Activated CD4-positive, CD25-positive, alpha-beta regulatory T cell treated with anti-CD3 and anti-CD28 coated beads, Interleukin-2, amount 50 U/mL, for 24 hours (primary cell): Measurements from ENCODE around the gene CARMIL1.
A peak's percentile ranks its signal among the peaks of the same experiment; 100 is the strongest.

Source experiments
- ATAC-seq, 2 donors: fragments of 150-1000 bp; cut with Tn5 transposase; one replicate each; pipeline ENCODE4 v1.10.0; 2021; ENCODE audit warnings: mild to moderate bottlenecking in 1 of 2, moderate library complexity in 1 of 2

The CARMIL1 gene

GRCh38 chr6:25484900-25485299 lies 205.7 kb downstream of the CARMIL1 start:
- ATAC-seq: no peak

GRCh38 chr6:25485821-25486534 lies 206.8 kb downstream of the CARMIL1 start:
- ATAC-seq: no peak

- no peak for ATAC-seq
Observed at GRCh38 chr6:25486550-25486949, 207.4 kb downstream of the CARMIL1 start.

GRCh38 chr6:25487012-25487411 lies 207.8 kb downstream of the CARMIL1 start:
- no peak for ATAC-seq

- no peak for ATAC-seq
Observed at GRCh38 chr6:25488156-25488555, 209.0 kb downstream of the CARMIL1 start.

GRCh38 chr6:25489399-25489798 lies 210.2 kb downstream of the CARMIL1 start:
- no peak for ATAC-seq

- ATAC-seq: peak; percentile 48 to 55
Observed at GRCh38 chr6:25490018-25490801, 211.0 kb downstream of the CARMIL1 start.

GRCh38 chr6:25492951-25493350 lies 213.8 kb downstream of the CARMIL1 start:
- ATAC-seq: no peak

GRCh38 chr6:25494469-25494868 lies 215.3 kb downstream of the CARMIL1 start:
- no peak for ATAC-seq

GRCh38 chr6:25497383-25498040 lies 218.3 kb downstream of the CARMIL1 start:
- ATAC-seq: no peak

- ATAC-seq: no peak
Observed at GRCh38 chr6:25498505-25498904, 219.3 kb downstream of the CARMIL1 start.

GRCh38 chr6:25499615-25500235 lies 220.6 kb downstream of the CARMIL1 start:
- no peak for ATAC-seq

- ATAC-seq: no peak
Observed at GRCh38 chr6:25503686-25504085, 224.5 kb downstream of the CARMIL1 start.

- peak in 1 of 2 donors; percentile 9 for ATAC-seq
Observed at GRCh38 chr6:25504661-25505060, 225.5 kb downstream of the CARMIL1 start.

- ATAC-seq: no peak
Observed at GRCh38 chr6:25506020-25506419, 226.8 kb downstream of the CARMIL1 start.

GRCh38 chr6:25508051-25508450 lies 228.9 kb downstream of the CARMIL1 start:
- ATAC-seq: no peak

GRCh38 chr6:25511376-25511775 lies 232.2 kb downstream of the CARMIL1 start:
- no peak for ATAC-seq

- no peak for ATAC-seq
Observed at GRCh38 chr6:25512560-25512959, 233.4 kb downstream of the CARMIL1 start.

- ATAC-seq: no peak
Observed at GRCh38 chr6:25519856-25520255, 240.7 kb downstream of the CARMIL1 start.

GRCh38 chr6:25524542-25524941 lies 245.4 kb downstream of the CARMIL1 start:
- no peak for ATAC-seq

- ATAC-seq: no peak
Observed at GRCh38 chr6:25525078-25525477, 245.9 kb downstream of the CARMIL1 start.

- ATAC-seq: no peak
Observed at GRCh38 chr6:25534942-25535631, 255.9 kb downstream of the CARMIL1 start.
